ENCODE measurements around the gene SYTL2. TPM values are rescaled to one million over a fixed set of nuclear protein-coding genes. Genes with fewer than 3 reads are reported as not detected.
"Not testable (repeated sequence)": the region's sequence is repeated elsewhere in the genome, so short reads cannot be mapped to it uniquely, and the experiment has no call there.

Gene SYTL2
- total RNA-seq, 1 donor from 2014 or later, result 7.3 TPM

DNA sequence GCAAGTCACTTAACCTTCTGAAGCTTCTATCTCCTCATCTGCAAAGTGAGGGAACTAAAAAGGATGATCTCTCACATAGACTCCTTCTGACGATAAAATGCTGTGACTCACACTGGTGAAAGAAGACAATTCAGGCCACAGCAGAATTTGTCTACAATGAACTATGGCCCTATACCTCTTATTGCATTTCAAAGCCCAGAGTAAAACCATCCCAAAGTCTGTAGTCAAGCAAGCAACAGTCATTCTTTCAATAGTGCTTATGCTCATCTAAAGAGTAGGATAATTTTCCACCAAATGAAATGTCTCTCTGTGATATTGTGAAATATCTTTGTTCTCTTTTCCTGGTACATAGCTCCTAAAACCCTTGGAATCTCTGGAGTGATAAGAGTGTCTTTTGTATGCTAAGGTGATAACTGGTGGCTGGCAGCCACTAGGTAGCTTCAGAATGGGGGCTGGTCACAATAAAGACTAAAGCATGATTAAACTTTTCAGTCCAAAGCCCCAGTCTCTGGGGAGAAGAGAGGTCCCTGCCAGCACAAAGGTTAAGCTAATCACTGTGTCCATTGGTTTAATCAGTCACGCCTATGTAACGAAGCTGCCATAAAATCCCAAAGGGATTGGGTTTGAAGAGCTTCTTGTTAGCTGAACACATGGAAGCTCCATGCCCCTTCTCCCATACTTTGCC, 30.8 kb downstream of the SYTL2 start:
- TF ChIP-seq, protein P1, sequence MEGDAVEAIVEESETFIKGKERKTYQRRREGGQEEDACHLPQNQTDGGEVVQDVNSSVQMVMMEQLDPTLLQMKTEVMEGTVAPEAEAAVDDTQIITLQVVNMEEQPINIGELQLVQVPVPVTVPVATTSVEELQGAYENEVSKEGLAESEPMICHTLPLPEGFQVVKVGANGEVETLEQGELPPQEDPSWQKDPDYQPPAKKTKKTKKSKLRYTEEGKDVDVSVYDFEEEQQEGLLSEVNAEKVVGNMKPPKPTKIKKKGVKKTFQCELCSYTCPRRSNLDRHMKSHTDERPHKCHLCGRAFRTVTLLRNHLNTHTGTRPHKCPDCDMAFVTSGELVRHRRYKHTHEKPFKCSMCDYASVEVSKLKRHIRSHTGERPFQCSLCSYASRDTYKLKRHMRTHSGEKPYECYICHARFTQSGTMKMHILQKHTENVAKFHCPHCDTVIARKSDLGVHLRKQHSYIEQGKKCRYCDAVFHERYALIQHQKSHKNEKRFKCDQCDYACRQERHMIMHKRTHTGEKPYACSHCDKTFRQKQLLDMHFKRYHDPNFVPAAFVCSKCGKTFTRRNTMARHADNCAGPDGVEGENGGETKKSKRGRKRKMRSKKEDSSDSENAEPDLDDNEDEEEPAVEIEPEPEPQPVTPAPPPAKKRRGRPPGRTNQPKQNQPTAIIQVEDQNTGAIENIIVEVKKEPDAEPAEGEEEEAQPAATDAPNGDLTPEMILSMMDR (conservative IDR thresholded peaks at IDR 0.05), result no peak
- no peak overlapping the region for H3K27ac Mint-ChIP-seq (ENCODE audit: unreplicated experiment)
- no peak overlapping the region for H3K4me3 Mint-ChIP-seq
- peaks cover 2% of the 10 kb centered on the region for H3K9me3 Mint-ChIP-seq
- no peak for DNase-seq (ENCODE audit: low read depth, low spot score)
- no peaks in the 10 kb centered on the region for H3K27me3 Mint-ChIP-seq (ENCODE audit: low read depth)
- peaks cover 2% of the 10 kb centered on the region for H3K36me3 Mint-ChIP-seq (ENCODE audit: low read depth)
- peaks cover 6% of the 10 kb centered on the region for H3K4me1 Mint-ChIP-seq

GRCh38 chr11:85777603-85777972, 33.4 kb downstream of the SYTL2 start:
- H3K36me3 Mint-ChIP-seq (ENCODE audit: low read depth); H3K27ac Mint-ChIP-seq (ENCODE audit: unreplicated experiment); H3K4me3 Mint-ChIP-seq: not testable (repeated sequence)

GRCh38 chr11:85776951-85777602, 33.9 kb downstream of the SYTL2 start:
- TF ChIP-seq, protein P1 (conservative IDR thresholded peaks at IDR 0.05), result no peak
- Mint-ChIP-seq H3K27me3 (ENCODE audit: low read depth) (no peaks in the 10 kb centered on the region), H3K36me3 (ENCODE audit: low read depth) (no peaks in the 10 kb centered on the region), H3K9me3 (no peaks in the 10 kb centered on the region), H3K4me3 (no peak overlapping the region), H3K4me1 (peaks cover 6% of the 10 kb centered on the region), H3K27ac (ENCODE audit: unreplicated experiment) (peak overlapping the region; percentile 31)
- no peak for DNase-seq (ENCODE audit: low read depth, low spot score)

More at GRCh38 chr11:85777603-85777972, 33.4 kb downstream of the SYTL2 start:
- not testable (repeated sequence) for DNase-seq (ENCODE audit: low read depth, low spot score); H3K4me1 Mint-ChIP-seq; H3K9me3 Mint-ChIP-seq; H3K27me3 Mint-ChIP-seq (ENCODE audit: low read depth)

- peaks cover 6% of the 10 kb centered on the region for H3K4me1 Mint-ChIP-seq
- no peaks in the 10 kb centered on the region for H3K27me3 Mint-ChIP-seq (ENCODE audit: low read depth)
- TF ChIP-seq, protein P1 (conservative IDR thresholded peaks at IDR 0.05), result no peak
- H3K27ac Mint-ChIP-seq (ENCODE audit: unreplicated experiment), result no peak overlapping the region
- no peak overlapping the region for H3K4me3 Mint-ChIP-seq
- H3K36me3 Mint-ChIP-seq (ENCODE audit: low read depth), result no peaks in the 10 kb centered on the region
- H3K9me3 Mint-ChIP-seq, result peaks cover 7% of the 10 kb centered on the region
- DNase-seq (ENCODE audit: low read depth, low spot score), result no peak
These were observed 36.5 kb downstream of the SYTL2 start for GRCh38 chr11:85774256-85775101.

DNA sequence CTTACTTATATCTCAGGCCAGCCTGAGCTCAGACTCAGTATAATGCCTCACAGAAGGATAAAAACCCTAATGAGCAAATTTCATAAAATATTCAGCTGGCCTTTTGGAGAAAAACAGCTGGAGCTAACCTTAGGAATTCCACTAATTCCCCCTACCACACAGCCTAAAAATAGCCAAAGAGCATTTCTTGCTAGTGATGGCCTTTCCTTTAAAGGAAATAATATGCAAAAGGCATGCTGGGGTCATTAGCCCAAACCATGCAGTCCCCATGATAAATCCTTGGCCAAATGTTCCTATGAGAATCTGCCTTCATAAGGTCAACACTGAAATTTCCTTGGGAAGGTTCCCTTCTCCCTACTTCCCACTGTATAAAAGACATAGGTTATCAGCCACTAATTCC, 38.2 kb downstream of the SYTL2 start:
- no peaks in the 10 kb centered on the region for H3K27me3 Mint-ChIP-seq (ENCODE audit: low read depth)
- H3K4me1 Mint-ChIP-seq, result peaks cover 6% of the 10 kb centered on the region
- peaks cover 7% of the 10 kb centered on the region for H3K9me3 Mint-ChIP-seq
- TF ChIP-seq, protein P1 (conservative IDR thresholded peaks at IDR 0.05), result no peak
- no peak for DNase-seq (ENCODE audit: low read depth, low spot score)
- no peak overlapping the region for H3K4me3 Mint-ChIP-seq
- no peak overlapping the region for H3K27ac Mint-ChIP-seq (ENCODE audit: unreplicated experiment)
- peaks cover 4% of the 10 kb centered on the region for H3K36me3 Mint-ChIP-seq (ENCODE audit: low read depth)
